H1 (cell line): Measurements from ENCODE around the gene MT4. TPM values are rescaled to one million over a fixed set of nuclear protein-coding genes. Genes with fewer than 3 reads are reported as not detected.

Experiments
- CTCF ChIA-PET: fragments of 300-600 bp; sonication (Branson Sonifier 250); formaldehyde crosslinking; loops from one replicate; lab custom pipeline; 2021; ENCODE audit not compliant: partially characterized antibody; lab: Charles Lee
- POLR2A ChIA-PET: fragments of 300-600 bp; sonication (Branson Sonifier 250); formaldehyde crosslinking; loops from one replicate; lab custom pipeline; 2021; ENCODE audit warnings: inconsistent platforms; ENCODE audit not compliant: partially characterized antibody; lab: Charles Lee
- DNase-seq, 2 experiments: peaks; one replicate each; pipeline versions ENCODE4 v3.0.0 to v3.0.0-alpha.2; 2010 to 2022; ENCODE audit warnings: low spot score in 2 of 2, low read depth in 1 of 2, mixed read lengths in 1 of 2
- FAIRE-seq: peaks from 2 replicates; lab custom pipeline; 2011; peaks lifted over from hg19 to GRCh38; lab: Jason Lieb, UNC
- H2AFZ ChIP-seq: 2 replicates; pipeline ENCODE4 v1.8.1; 2012; ENCODE audit warnings: low read length, inconsistent platforms
- H2AK5ac ChIP-seq: 2 replicates; pipeline ENCODE4 v1.6.1; 2013; ENCODE audit warnings: low read depth, low read length
- H2BK120ac ChIP-seq: replicated peaks from 2 replicates; pipeline ENCODE3; 2013; ENCODE audit warnings: low read depth, low read length, inconsistent platforms
- H2BK12ac ChIP-seq: 2 replicates; pipeline ENCODE4 v1.6.1; 2013; ENCODE audit warnings: low read depth, low read length
- H2BK15ac ChIP-seq: 2 replicates; pipeline ENCODE4 v1.6.1; 2013; ENCODE audit warnings: low read length
- H2BK20ac ChIP-seq: 2 replicates; pipeline ENCODE4 v1.6.1; 2013; ENCODE audit warnings: low read length
- H2BK5ac ChIP-seq: 2 replicates; pipeline ENCODE4 v1.6.1; 2013; ENCODE audit warnings: low read depth, low read length
- H3K14ac ChIP-seq: 2 replicates; pipeline ENCODE4 v1.6.1; 2013; ENCODE audit warnings: inconsistent platforms; ENCODE audit not compliant: insufficient read length
- H3K18ac ChIP-seq: 2 replicates; pipeline ENCODE4 v1.6.1; 2013; ENCODE audit warnings: low read length; ENCODE audit errors: extremely low read depth
- H3K23ac ChIP-seq: 2 replicates; pipeline ENCODE4 v1.6.1; 2013; ENCODE audit warnings: inconsistent platforms; ENCODE audit not compliant: insufficient read length
- H3K23me2 ChIP-seq: 2 replicates; pipeline ENCODE4 v1.6.1; 2013; ENCODE audit warnings: low read depth, low read length
- H3K27ac ChIP-seq: 2 replicates; pipeline ENCODE4 v1.6.1; 2011; ENCODE audit warnings: low read depth, low read length, inconsistent platforms
- H3K27me3 ChIP-seq, 4 experiments: replicated peaks in 1 of 4; 1 replicate in 1 of 4; 2 replicates in 3 of 4; pipeline versions ENCODE4 v1.6.1 to v1.8.1; 2011 to 2013; ENCODE audit warnings: low read length in 3 of 4, mild to moderate bottlenecking in 3 of 4, inconsistent platforms in 2 of 4, mixed read lengths in 2 of 4, moderate library complexity in 1 of 4; ENCODE audit not compliant: control insufficient read depth in 3 of 4, insufficient read depth in 3 of 4; ENCODE audit errors: extremely low read depth in 1 of 4
- H3K36me3 ChIP-seq, 4 experiments: 2 replicates each; pipeline versions ENCODE4 v1.6.1 to v1.8.1; 2011 to 2013; ENCODE audit warnings: mild to moderate bottlenecking in 4 of 4, low read length in 3 of 4, moderate library complexity in 2 of 4, control low read depth in 1 of 4, inconsistent platforms in 1 of 4; ENCODE audit not compliant: insufficient read depth in 4 of 4, control insufficient read depth in 2 of 4
- H3K4ac ChIP-seq: replicated peaks from 2 replicates; pipeline ENCODE3; 2013; ENCODE audit warnings: low read length, low read depth, mixed read lengths, inconsistent platforms; ENCODE audit not compliant: insufficient read length
- H3K4me1 ChIP-seq, 4 experiments: replicated peaks in 1 of 4; 1 replicate in 1 of 4; 2 replicates in 3 of 4; pipeline versions ENCODE4 v1.6.1 to v1.8.1; 2011 to 2013; ENCODE audit warnings: low read length in 3 of 4, inconsistent platforms in 2 of 4, mixed read lengths in 1 of 4; ENCODE audit not compliant: insufficient read depth in 4 of 4, control insufficient read depth in 3 of 4
- H3K4me2 ChIP-seq, 2 experiments: 2 replicates each; pipeline versions ENCODE4 v1.6.1 to v1.8.1; 2011 to 2013; ENCODE audit warnings: low read depth in 2 of 2, low read length in 2 of 2, control low read depth in 1 of 2, inconsistent platforms in 1 of 2, mild to moderate bottlenecking in 1 of 2; ENCODE audit not compliant: insufficient read depth in 1 of 2
- H3K4me3 ChIP-seq, 4 experiments: fragments of 200-600, 300-600 bp in 1 of 4; sonication (generic), shearing (Covaris generic), sonication (Bioruptor Twin) in 1 of 4; 2 replicates each; pipeline versions ENCODE4 v1.5.1 to v1.8.1; 2011 to 2016; ENCODE audit warnings: low read length in 4 of 4, low read depth in 3 of 4, control low read depth in 2 of 4, inconsistent platforms in 2 of 4, mild to moderate bottlenecking in 2 of 4, mixed read lengths in 1 of 4, moderate library complexity in 1 of 4; ENCODE audit not compliant: insufficient read depth in 2 of 4; ENCODE audit errors: extremely low read depth in 1 of 4
- H3K56ac ChIP-seq: replicated peaks from 2 replicates; pipeline ENCODE3; 2013; ENCODE audit warnings: low read depth, mild to moderate bottlenecking, mixed read lengths, low read length, inconsistent platforms; ENCODE audit not compliant: insufficient read length
- H3K79me1 ChIP-seq: 2 replicates; pipeline ENCODE4 v1.6.1; 2013; ENCODE audit warnings: low read depth, low read length, control low read depth
- H3K79me2 ChIP-seq, 2 experiments: 2 replicates each; pipeline versions ENCODE4 v1.6.1 to v1.8.1; 2012 to 2013; ENCODE audit warnings: low read length in 2 of 2, mild to moderate bottlenecking in 2 of 2, inconsistent platforms in 1 of 2; ENCODE audit not compliant: insufficient read depth in 2 of 2, control insufficient read depth in 1 of 2
- H3K9ac ChIP-seq, 4 experiments: replicated peaks in 1 of 4; 1 replicate in 1 of 4; 2 replicates in 3 of 4; pipeline versions ENCODE4 v1.6.1 to v1.8.1; 2011 to 2013; ENCODE audit warnings: low read depth in 3 of 4, low read length in 3 of 4, control low read depth in 2 of 4, mild to moderate bottlenecking in 2 of 4, moderate library complexity in 2 of 4, inconsistent platforms in 1 of 4; ENCODE audit errors: extremely low read depth in 1 of 4
- H3K9me3 ChIP-seq, 2 experiments: 2 replicates each; pipeline versions ENCODE4 v1.6.1 to v1.8.1; 2012 to 2013; ENCODE audit warnings: mild to moderate bottlenecking in 2 of 2, moderate library complexity in 2 of 2, control low read depth in 1 of 2, inconsistent platforms in 1 of 2, low read depth in 1 of 2, low read length in 1 of 2, mixed read lengths in 1 of 2; ENCODE audit not compliant: insufficient read depth in 2 of 2
- H4K20me1 ChIP-seq, 2 experiments: replicated peaks in 1 of 2; 2 replicates each; pipeline versions ENCODE3 to v1.8.1; 2011 to 2013; ENCODE audit warnings: inconsistent platforms in 2 of 2, low read length in 2 of 2, mild to moderate bottlenecking in 1 of 2; ENCODE audit not compliant: insufficient read depth in 2 of 2, control insufficient read depth in 1 of 2
- H4K5ac ChIP-seq: 2 replicates; pipeline ENCODE4 v1.6.1; 2013; ENCODE audit warnings: low read length, low read depth, mixed read lengths, inconsistent platforms; ENCODE audit not compliant: insufficient read length
- H4K8ac ChIP-seq: 2 replicates; pipeline ENCODE4 v1.8.0; 2013; ENCODE audit warnings: mild to moderate bottlenecking, moderate library complexity, low read length, inconsistent platforms; ENCODE audit not compliant: insufficient read depth; ENCODE audit errors: extremely low read depth
- H4K91ac ChIP-seq: replicated peaks from 2 replicates; pipeline ENCODE3; 2013; ENCODE audit warnings: low read length, mixed read lengths, inconsistent platforms; ENCODE audit not compliant: insufficient read length
- BACH1 ChIP-seq: IDR thresholded peaks from 2 replicates; pipeline ENCODE4 v1.6.1; 2012; ENCODE audit warnings: low read length, improper control_type of control experiment
- BRCA1 ChIP-seq: IDR thresholded peaks from 2 replicates; pipeline ENCODE4 v1.6.1; 2012; ENCODE audit warnings: low read depth, low read length, improper control_type of control experiment
- E2F6 ChIP-seq: IDR thresholded peaks from 2 replicates; pipeline ENCODE4 v1.6.1; 2012; ENCODE audit warnings: inconsistent platforms
- EGR1 ChIP-seq: IDR thresholded peaks from 2 replicates; pipeline ENCODE4 v1.6.1; 2011; ENCODE audit warnings: low read depth, low read length, borderline replicate concordance
- KDM4A ChIP-seq: IDR thresholded peaks from one replicate; pipeline ENCODE4 v1.7.1; 2012; ENCODE audit warnings: low read depth, mild to moderate bottlenecking, moderate library complexity, low read length, inconsistent platforms; ENCODE audit not compliant: severe bottlenecking
- MAX ChIP-seq: IDR thresholded peaks from 2 replicates; pipeline ENCODE4 v1.6.1; 2012; ENCODE audit warnings: inconsistent platforms
- RBBP5 ChIP-seq: IDR thresholded peaks from 2 replicates; pipeline ENCODE4 v1.7.1; 2012; ENCODE audit warnings: low read depth, mild to moderate bottlenecking, inconsistent platforms, low read length, moderate library complexity, borderline replicate concordance
- RFX5 ChIP-seq: IDR thresholded peaks from 2 replicates; pipeline ENCODE4 v1.6.1; 2011; ENCODE audit warnings: low read depth, low read length, improper control_type of control experiment, borderline replicate concordance
- RNF2 ChIP-seq: fragments of 200-900, 300-1000 bp; sonication (generic); IDR thresholded peaks from 2 replicates; pipeline ENCODE4 v1.7.1; 2016; ENCODE audit warnings: borderline replicate concordance, low read depth, mild to moderate bottlenecking, antibody characterized with exemption, low read length; ENCODE audit not compliant: poor library complexity, severe bottlenecking; ENCODE audit errors: missing control alignments
- WGBS, 2 experiments: shearing (Covaris generic) in 1 of 2; methylation state at CpG; one replicate each; pipeline versions ENCODE4 v1.1.6 to v1.1.7; 2013 to 2015; ENCODE audit warnings: low lambda C conversion rate in 2 of 2, mixed read lengths in 2 of 2, inconsistent platforms in 1 of 2, low coverage in 1 of 2, missing lambda C conversion rate in 1 of 2; ENCODE audit not compliant: insufficient replicate concordance in 2 of 2, insufficient coverage in 1 of 2, insufficient read length in 1 of 2; ENCODE audit errors: extremely low coverage in 1 of 2, missing lambda C conversion rate in 1 of 2; 5-methylcytosine and 5-hydroxymethylcytosine counted together
- polyA plus RNA-seq, 7 experiments: library from polyadenylated mRNA; depleted of rRNA in 3 of 7; stranded (reverse) in 5 of 7; unstranded in 2 of 7; fragments of >200 nt in 5 of 7; fragments of 200-250 nt in 2 of 7; gene quantifications; 1 replicate in 5 of 7; 2 replicates in 1 of 7; 4 replicates in 1 of 7; pipeline versions ENCODE4 v1.2.1 to v1.2.3, GENCODE V29; 2011 to 2013; ENCODE audit warnings: missing spikeins in 2 of 7, mixed read lengths in 2 of 7
- total RNA-seq: library from RNA; stranded (reverse); fragmentation: NEBNext Ultra II Directional; extraction: Animal tissue kit (Norgen Biotek cat#: 25700); gene quantifications from 2 replicates; pipeline ENCODE4 v1.2.1, GENCODE V29; 2021

Gene MT4
- total and polyA plus RNA-seq, 2 of the 8 experiments (the other 6 are each of a cell fraction or from before 2014, with no cell fraction given) = not detected

GRCh38 chr16:56589141-56590039, 24.5 kb downstream of the MT4 start, which contains the start of gene MT3:
Gene MT3, plus strand, starts transcription at chr16:56589528. Its CDS starts 63 bp downstream, at chr16:56589591.
- Histone ChIP-seq H3K4me2 (peak within 1 kb of the TSS; percentile 88 to 92), H3K79me2 (no peaks in the 10 kb centered on the region), H2BK15ac (no peak within 1 kb of the TSS), H3K4ac (no peak within 1 kb of the TSS), H3K23me2 (peaks cover 8% of the 10 kb centered on the region; the same call in 1 of the 2 replicates), H3K14ac (no peak within 1 kb of the TSS), H2BK20ac (no peak within 1 kb of the TSS), H4K20me1 (peaks cover 2 to 4% of the 10 kb centered on the region in 2 experiments), H3K23ac (no peak within 1 kb of the TSS), H2BK12ac (no peak within 1 kb of the TSS), H4K91ac (no peak within 1 kb of the TSS), H3K56ac (no peak within 1 kb of the TSS), H4K8ac (no peak within 1 kb of the TSS), H2BK120ac (no peak within 1 kb of the TSS), H3K36me3 (no peaks in the 10 kb centered on the region), H3K9ac (no peak within 1 kb of the TSS; a peak in 1 of 7 replicates), H2AK5ac (no peak within 1 kb of the TSS), H3K27ac (no peak within 1 kb of the TSS), H3K4me3 (peak within 1 kb of the TSS; percentile 28 to 65 (median 38)), H2AFZ (0 out of 2 replicates have a peak within 1 kb of the TSS, but pooled peaks have one; percentile 34), H2BK5ac (no peak within 1 kb of the TSS), H3K4me1 (peaks cover 0 to 13% (median 4%) of the 10 kb centered on the region in 4 experiments; a peak in 5 of 7 replicates), H3K9me3 (no peaks in the 10 kb centered on the region), H4K5ac (no peak within 1 kb of the TSS), H3K18ac (peak within 1 kb of the TSS; percentile 32; the same call in 1 of the 2 replicates), H3K79me1 (no peaks in the 10 kb centered on the region), H3K27me3 (peaks cover 20 to 52% (median 43%) of the 10 kb centered on the region in 4 experiments)
- DNase-seq = peak in 1 of 2 experiments; percentile 64
- POLR2A ChIA-PET = interaction anchor here (0.6 kb wide), 1 partner anchor 47 kb away, joined by 4 read pairs; no protein-coding TSS in a partner anchor
- CTCF ChIA-PET = interaction anchor here (0.8 to 2.0 kb wide), 7 partner anchors 11 to 63 kb away, joined by 3 to 11 read pairs (median 3); no protein-coding TSS in a partner anchor
- 11% methylated on average over 65 of the region's 87 CpGs; no CpG with 5 or more reads in 1 of the 2 experiments for WGBS, 2 experiments
- FAIRE-seq = no peak
- TF ChIP-seq E2F6 (peak; percentile 64), MAX (peak; percentile 45), EGR1 (peak; percentile 30; the same call in 1 of the 2 replicates), BRCA1 (no peak), BACH1 (peak; percentile 54), RFX5 (no peak), RNF2 (no peak), RBBP5 (no peak), KDM4A (peak; percentile 87)
